Peyer's patch (tissue), 4 donors: ENCODE measurements around the gene PAOX. TPM values are rescaled to one million over a fixed set of nuclear protein-coding genes. Genes with fewer than 3 reads are reported as not detected.
A peak's percentile ranks its signal among the peaks of the same experiment; 100 is the strongest.
"Not testable (repeated sequence)": the region's sequence is repeated elsewhere in the genome, so short reads cannot be mapped to it uniquely, and the experiment has no call there.

ENCODE experiments used
- DNase-seq, 3 donors: peaks; one replicate each; pipeline ENCODE4 v3.0.0-alpha.2; 2017 to 2019
- H3K27ac ChIP-seq, 4 donors: fragments of 200-600 bp; sonication (generic); one replicate each; pipeline ENCODE4 v1.5.1; 2016 to 2019
- H3K27me3 ChIP-seq, 2 donors: fragments of 200-600 bp; sonication (generic); one replicate each; pipeline ENCODE4 v1.5.1; 2019
- H3K36me3 ChIP-seq, 3 donors: fragments of 200-600 bp; sonication (generic); one replicate each; pipeline ENCODE4 v1.5.1; 2016 to 2019
- H3K4me1 ChIP-seq, 4 donors: fragments of 200-600 bp; sonication (generic); one replicate each; pipeline ENCODE4 v1.5.1; 2016 to 2019
- H3K4me3 ChIP-seq, 4 donors: fragments of 200-600 bp; sonication (generic); 1 replicate in 3 of 4; 2 replicates in 1 of 4; pipeline ENCODE4 v1.5.1; 2016 to 2019; ENCODE audit warnings: mild to moderate bottlenecking in 1 of 4
- H3K9me3 ChIP-seq, 4 donors: fragments of 200-600 bp; sonication (generic); one replicate each; pipeline ENCODE4 v1.5.1; 2016 to 2019; ENCODE audit warnings: mild to moderate bottlenecking in 1 of 4
- CTCF ChIP-seq, 6 experiments: fragments of 450-650 bp in 4 of 6; fragments of 200-600 bp in 2 of 6; sonication (generic) in 1 of 6; IDR thresholded peaks; one replicate each; pipeline ENCODE4 v1.5.1; 2017 to 2019; ENCODE audit warnings: antibody characterized with exemption in 6 of 6, mild to moderate bottlenecking in 3 of 6, moderate library complexity in 1 of 6
- POLR2A ChIP-seq, 2 donors: fragments of 450-650 bp; IDR thresholded peaks; one replicate each; pipeline ENCODE4 v1.5.1; 2017; ENCODE audit warnings: antibody characterized with exemption in 2 of 2, mild to moderate bottlenecking in 2 of 2, moderate library complexity in 2 of 2
- total RNA-seq, 4 donors: library from RNA; depleted of rRNA; stranded (reverse); fragments of >200 nt; gene quantifications; one replicate each; pipeline ENCODE4 v1.1.0, GENCODE V29; 2016

The PAOX gene
- total RNA-seq, 4 donors from 2014 or later = 19.8 to 53.7 (median 36.9) TPM

- peak in 1 of 3 donors; percentile 36 for DNase-seq
- H3K4me1 ChIP-seq = peaks cover 0 to 11% (median under 1%) of the 10 kb centered on the region in 4 donors
- H3K36me3 ChIP-seq = peaks cover 0 to 16% (median 0%) of the 10 kb centered on the region in 3 donors
- TF ChIP-seq POLR2A (IDR thresholded peaks at IDR 0.05) = no peak
- no peak for TF ChIP-seq CTCF (IDR thresholded peaks at IDR 0.05)
- no peaks in the 10 kb centered on the region for H3K9me3 ChIP-seq
- H3K27me3 ChIP-seq = no peaks in the 10 kb centered on the region
- H3K4me3 ChIP-seq = no peak overlapping the region
- no peak overlapping the region for H3K27ac ChIP-seq
Measured at GRCh38 chr10:133385214-133385613, 6.2 kb downstream of the PAOX start.

- peak in 1 of 3 donors; percentile 13 for DNase-seq
- H3K4me1 ChIP-seq, H3K27me3 ChIP-seq, H3K4me3 ChIP-seq, H3K27ac ChIP-seq, H3K9me3 ChIP-seq: not testable (repeated sequence)
- peaks cover 0 to 26% (median 0%) of the 10 kb centered on the region in 3 donors for H3K36me3 ChIP-seq
Measured at GRCh38 chr10:133386951-133387350, 7.9 kb downstream of the PAOX start.

- TF ChIP-seq POLR2A (IDR thresholded peaks at IDR 0.05) (no peak), CTCF (IDR thresholded peaks at IDR 0.05) (no peak)
- Histone ChIP-seq H3K4me1 (peaks cover 0 to 11% (median 4%) of the 10 kb centered on the region in 4 donors), H3K36me3 (peaks cover 0 to 26% (median 0%) of the 10 kb centered on the region in 3 donors), H3K9me3 (no peaks in the 10 kb centered on the region), H3K4me3 (peak overlapping the region in 3 of 4 donors; percentile 32 to 48 (median 45)), H3K27ac (peak overlapping the region; percentile 68 to 92 (median 79)), H3K27me3 (no peaks in the 10 kb centered on the region)
- peak in 1 of 3 donors; percentile 40 for DNase-seq
Measured at GRCh38 chr10:133388236-133388972, 9.3 kb downstream of the PAOX start.

GRCh38 chr10:133388973-133389818 lies 10.1 kb downstream of the PAOX start:
- peaks cover 0 to 19% (median 0%) of the 10 kb centered on the region in 3 donors for H3K36me3 ChIP-seq
- DNase-seq = peak; percentile 51 to 88 (median 85)
- TF ChIP-seq POLR2A (IDR thresholded peaks at IDR 0.05) = no peak
- TF ChIP-seq CTCF (IDR thresholded peaks at IDR 0.05) = peak in 1 of 6 experiments; percentile 9
- H3K4me1 ChIP-seq = peaks cover 0 to 11% (median 4%) of the 10 kb centered on the region in 4 donors
- peak overlapping the region; percentile 68 to 92 (median 79) for H3K27ac ChIP-seq
- no peaks in the 10 kb centered on the region for H3K9me3 ChIP-seq
- peak overlapping the region; percentile 20 to 48 (median 38) for H3K4me3 ChIP-seq
- H3K27me3 ChIP-seq = no peaks in the 10 kb centered on the region

- Histone ChIP-seq H3K4me1 (peaks cover 0 to 15% (median 9%) of the 10 kb centered on the region in 4 donors), H3K36me3 (peaks cover 0 to 17% (median 0%) of the 10 kb centered on the region in 3 donors), H3K27ac (peak overlapping the region; percentile 58 to 92 (median 77)), H3K27me3 (no peaks in the 10 kb centered on the region), H3K4me3 (no peak overlapping the region), H3K9me3 (no peaks in the 10 kb centered on the region)
- peak in 2 of 3 donors; percentile 16 to 44 for DNase-seq
- no peak for TF ChIP-seq CTCF (IDR thresholded peaks at IDR 0.05)
- no peak for TF ChIP-seq POLR2A (IDR thresholded peaks at IDR 0.05)
Measured at GRCh38 chr10:133390597-133391248, 11.7 kb downstream of the PAOX start.
